WTC11 (cell line): ENCODE data around the gene RAB4A. TPM values are rescaled to one million over a fixed set of nuclear protein-coding genes. Genes with fewer than 3 reads are reported as not detected.
A peak's percentile ranks its signal among the peaks of the same experiment; 100 is the strongest.

ENCODE experiments used
- ATAC-seq: fragments of 200-7000 bp; cut with Tn5 transposase; 2 replicates; pipeline ENCODE4 v1.10.0; 2021; ENCODE audit warnings: mild to moderate bottlenecking, moderate library complexity
- CTCF ChIA-PET: fragments of 300-600 bp; sonication (Branson Sonifier 250); formaldehyde crosslinking; loops from one replicate; lab custom pipeline; 2021; ENCODE audit warnings: antibody characterized with exemption; lab: Charles Lee
- POLR2A ChIA-PET: fragments of 350-600 bp; sonication (Branson Sonifier 250); formaldehyde crosslinking; loops from one replicate; lab custom pipeline; 2021; ENCODE audit warnings: antibody characterized with exemption; lab: Charles Lee
- DNase-seq: peaks from one replicate; pipeline ENCODE4 v3.0.0; 2021; ENCODE audit warnings: low spot score
- H3K27ac Mint-ChIP-seq: 2 replicates; pipeline ENCODE4 v1.8.0; 2021; ENCODE audit warnings: mixed read lengths
- H3K27me3 Mint-ChIP-seq: 2 replicates; pipeline ENCODE4 v1.8.0; 2021; ENCODE audit warnings: low read depth, mild to moderate bottlenecking, moderate library complexity, mixed read lengths
- H3K36me3 Mint-ChIP-seq: 2 replicates; pipeline ENCODE4 v1.8.0; 2021; ENCODE audit warnings: mixed read lengths
- H3K4me1 Mint-ChIP-seq: 2 replicates; pipeline ENCODE4 v1.8.0; 2022; ENCODE audit warnings: mixed read lengths
- H3K4me3 Mint-ChIP-seq: 2 replicates; pipeline ENCODE4 v1.8.0; 2021; ENCODE audit warnings: mild to moderate bottlenecking, moderate library complexity, mixed read lengths
- H3K9me3 Mint-ChIP-seq: 2 replicates; pipeline ENCODE4 v1.8.0; 2021; ENCODE audit warnings: mixed read lengths
- ATF1 ChIP-seq: sonication (generic); formaldehyde crosslinking; IDR thresholded peaks from 2 replicates; pipeline ENCODE4 v1.8.1; 2023; ENCODE audit warnings: mild to moderate bottlenecking, moderate library complexity, missing genetic modification reagents
- CREM ChIP-seq: sonication (generic); formaldehyde crosslinking; IDR thresholded peaks from 2 replicates; pipeline ENCODE4 v1.8.1; 2022; ENCODE audit warnings: mild to moderate bottlenecking, missing genetic modification reagents, moderate library complexity
- CTCF ChIP-seq: fragments of 200-600 bp; IDR thresholded peaks from 2 replicates; pipeline ENCODE4 v1.8.0; 2022; ENCODE audit warnings: antibody characterized with exemption
- E2F1 ChIP-seq: sonication (generic); formaldehyde crosslinking; IDR thresholded peaks from 2 replicates; pipeline ENCODE4 v1.8.0; 2022; ENCODE audit warnings: mild to moderate bottlenecking, missing genetic modification reagents
- FOXP4 ChIP-seq: sonication (generic); formaldehyde crosslinking; IDR thresholded peaks from 2 replicates; pipeline ENCODE4 v1.8.0; 2022; ENCODE audit warnings: mild to moderate bottlenecking, missing genetic modification reagents
- GABPB1 ChIP-seq: sonication (generic); formaldehyde crosslinking; IDR thresholded peaks from 2 replicates; pipeline ENCODE4 v1.8.1; 2023; ENCODE audit warnings: mild to moderate bottlenecking, missing genetic modification reagents
- ZNF532 ChIP-seq: fragments of 250-450 bp; sonication (Bioruptor Pico); IDR thresholded peaks from 2 replicates; pipeline ENCODE4 v1.9.0; 2021; ENCODE audit warnings: mild to moderate bottlenecking, borderline replicate concordance
- total RNA-seq: library from RNA; stranded (reverse); gene quantifications from 3 replicates; pipeline ENCODE4 v1.2.3, GENCODE V29; 2021
- TF ChIP-seq, protein P1 (sequence below): fragments of 250-450 bp; sonication (Bioruptor Pico); IDR thresholded peaks from 2 replicates; pipeline ENCODE4 v1.9.0; 2021; ENCODE audit warnings: mild to moderate bottlenecking
- TF ChIP-seq, protein P2 (sequence below): sonication (generic); formaldehyde crosslinking; IDR thresholded peaks from 2 replicates; pipeline ENCODE4 v1.8.1; 2022; ENCODE audit warnings: missing genetic modification reagents, borderline replicate concordance

Gene RAB4A
- total RNA-seq, 1 experiment from 2014 or later, result 67.9 TPM

- TF ChIP-seq ZNF532 (CRISPR knock-in tag) (no peak), FOXP4 (CRISPR knock-in tag) (no peak), E2F1 (no peak), CTCF (no peak)
- TF ChIP-seq, protein P1, sequence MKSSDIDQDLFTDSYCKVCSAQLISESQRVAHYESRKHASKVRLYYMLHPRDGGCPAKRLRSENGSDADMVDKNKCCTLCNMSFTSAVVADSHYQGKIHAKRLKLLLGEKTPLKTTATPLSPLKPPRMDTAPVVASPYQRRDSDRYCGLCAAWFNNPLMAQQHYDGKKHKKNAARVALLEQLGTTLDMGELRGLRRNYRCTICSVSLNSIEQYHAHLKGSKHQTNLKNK (CRISPR knock-in tag), result no peak
These were observed 68.6 kb downstream of the RAB4A start (continued) for GRCh38 chr1:229339520-229339919.

DNA sequence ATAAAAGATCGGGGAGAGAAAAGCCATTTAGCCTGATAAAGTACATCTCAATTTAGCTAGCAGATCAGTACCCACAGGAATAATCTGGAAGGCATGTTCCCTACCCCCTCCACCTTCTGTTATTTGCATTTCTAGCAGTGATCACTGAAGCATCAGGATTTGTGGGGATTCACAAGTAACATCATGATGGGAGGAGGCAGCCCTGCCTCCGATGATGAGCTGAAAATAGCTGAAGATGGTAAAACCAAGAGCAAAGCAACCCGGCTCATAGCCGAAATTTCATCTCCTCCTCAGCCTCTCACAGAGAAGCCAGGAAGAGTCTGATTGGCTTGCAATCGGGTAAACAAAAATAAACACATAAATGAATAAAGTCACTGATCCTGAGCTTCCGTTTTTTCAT, 69.6 kb downstream of the RAB4A start:
- ChIA-PET CTCF (interaction anchor here (1.2 kb wide), 1 partner anchor 140 kb away, joined by 3 read pairs; no protein-coding TSS in a partner anchor), POLR2A (interaction anchor here (0.7 kb wide), 1 partner anchor 147 kb away, joined by 6 read pairs; no protein-coding TSS in a partner anchor)
- Mint-ChIP-seq H3K4me3 (peak overlapping the region; percentile 96), H3K9me3 (peaks cover 9% of the 10 kb centered on the region), H3K36me3 (peaks cover 2% of the 10 kb centered on the region), H3K27me3 (peaks cover 41% of the 10 kb centered on the region), H3K27ac (no peak overlapping the region), H3K4me1 (peaks cover 34% of the 10 kb centered on the region)
- DNase-seq (no peak), ATAC-seq (no peak)
- TF ChIP-seq GABPB1 (CRISPR knock-in tag), result no peak
- TF ChIP-seq, protein P2, sequence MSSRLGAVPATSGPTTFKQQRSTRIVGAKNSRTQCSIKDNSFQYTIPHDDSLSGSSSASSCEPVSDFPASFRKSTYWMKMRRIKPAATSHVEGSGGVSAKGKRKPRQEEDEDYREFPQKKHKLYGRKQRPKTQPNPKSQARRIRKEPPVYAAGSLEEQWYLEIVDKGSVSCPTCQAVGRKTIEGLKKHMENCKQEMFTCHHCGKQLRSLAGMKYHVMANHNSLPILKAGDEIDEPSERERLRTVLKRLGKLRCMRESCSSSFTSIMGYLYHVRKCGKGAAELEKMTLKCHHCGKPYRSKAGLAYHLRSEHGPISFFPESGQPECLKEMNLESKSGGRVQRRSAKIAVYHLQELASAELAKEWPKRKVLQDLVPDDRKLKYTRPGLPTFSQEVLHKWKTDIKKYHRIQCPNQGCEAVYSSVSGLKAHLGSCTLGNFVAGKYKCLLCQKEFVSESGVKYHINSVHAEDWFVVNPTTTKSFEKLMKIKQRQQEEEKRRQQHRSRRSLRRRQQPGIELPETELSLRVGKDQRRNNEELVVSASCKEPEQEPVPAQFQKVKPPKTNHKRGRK (CRISPR knock-in tag), result no peak
- no peak for TF ChIP-seq ATF1 (CRISPR knock-in tag)
- TF ChIP-seq CREM (CRISPR knock-in tag), result no peak
